H1 (cell line): ENCODE measurements around the gene STK32A. TPM values are rescaled to one million over a fixed set of nuclear protein-coding genes. Genes with fewer than 3 reads are reported as not detected.

ENCODE experiments used
- CTCF ChIA-PET: fragments of 300-600 bp; sonication (Branson Sonifier 250); formaldehyde crosslinking; loops from one replicate; lab custom pipeline; 2021; ENCODE audit not compliant: partially characterized antibody; lab: Charles Lee
- POLR2A ChIA-PET: fragments of 300-600 bp; sonication (Branson Sonifier 250); formaldehyde crosslinking; loops from one replicate; lab custom pipeline; 2021; ENCODE audit warnings: inconsistent platforms; ENCODE audit not compliant: partially characterized antibody; lab: Charles Lee
- DNase-seq, 2 experiments: peaks; one replicate each; pipeline versions ENCODE4 v3.0.0 to v3.0.0-alpha.2; 2010 to 2022; ENCODE audit warnings: low spot score in 2 of 2, low read depth in 1 of 2, mixed read lengths in 1 of 2
- FAIRE-seq: peaks from 2 replicates; lab custom pipeline; 2011; peaks lifted over from hg19 to GRCh38; lab: Jason Lieb, UNC
- H2AFZ ChIP-seq: 2 replicates; pipeline ENCODE4 v1.8.1; 2012; ENCODE audit warnings: low read length, inconsistent platforms
- H2AK5ac ChIP-seq: 2 replicates; pipeline ENCODE4 v1.6.1; 2013; ENCODE audit warnings: low read depth, low read length
- H2BK120ac ChIP-seq: replicated peaks from 2 replicates; pipeline ENCODE3; 2013; ENCODE audit warnings: low read depth, low read length, inconsistent platforms
- H2BK12ac ChIP-seq: 2 replicates; pipeline ENCODE4 v1.6.1; 2013; ENCODE audit warnings: low read depth, low read length
- H2BK15ac ChIP-seq: 2 replicates; pipeline ENCODE4 v1.6.1; 2013; ENCODE audit warnings: low read length
- H2BK20ac ChIP-seq: 2 replicates; pipeline ENCODE4 v1.6.1; 2013; ENCODE audit warnings: low read length
- H2BK5ac ChIP-seq: 2 replicates; pipeline ENCODE4 v1.6.1; 2013; ENCODE audit warnings: low read depth, low read length
- H3K14ac ChIP-seq: 2 replicates; pipeline ENCODE4 v1.6.1; 2013; ENCODE audit warnings: inconsistent platforms; ENCODE audit not compliant: insufficient read length
- H3K18ac ChIP-seq: 2 replicates; pipeline ENCODE4 v1.6.1; 2013; ENCODE audit warnings: low read length; ENCODE audit errors: extremely low read depth
- H3K23ac ChIP-seq: 2 replicates; pipeline ENCODE4 v1.6.1; 2013; ENCODE audit warnings: inconsistent platforms; ENCODE audit not compliant: insufficient read length
- H3K23me2 ChIP-seq: 2 replicates; pipeline ENCODE4 v1.6.1; 2013; ENCODE audit warnings: low read depth, low read length
- H3K27ac ChIP-seq: 2 replicates; pipeline ENCODE4 v1.6.1; 2011; ENCODE audit warnings: low read depth, low read length, inconsistent platforms
- H3K27me3 ChIP-seq, 4 experiments: replicated peaks in 1 of 4; 1 replicate in 1 of 4; 2 replicates in 3 of 4; pipeline versions ENCODE4 v1.6.1 to v1.8.1; 2011 to 2013; ENCODE audit warnings: low read length in 3 of 4, mild to moderate bottlenecking in 3 of 4, inconsistent platforms in 2 of 4, mixed read lengths in 2 of 4, moderate library complexity in 1 of 4; ENCODE audit not compliant: control insufficient read depth in 3 of 4, insufficient read depth in 3 of 4; ENCODE audit errors: extremely low read depth in 1 of 4
- H3K36me3 ChIP-seq, 4 experiments: 2 replicates each; pipeline versions ENCODE4 v1.6.1 to v1.8.1; 2011 to 2013; ENCODE audit warnings: mild to moderate bottlenecking in 4 of 4, low read length in 3 of 4, moderate library complexity in 2 of 4, control low read depth in 1 of 4, inconsistent platforms in 1 of 4; ENCODE audit not compliant: insufficient read depth in 4 of 4, control insufficient read depth in 2 of 4
- H3K4ac ChIP-seq: replicated peaks from 2 replicates; pipeline ENCODE3; 2013; ENCODE audit warnings: low read length, low read depth, mixed read lengths, inconsistent platforms; ENCODE audit not compliant: insufficient read length
- H3K4me1 ChIP-seq, 4 experiments: replicated peaks in 1 of 4; 1 replicate in 1 of 4; 2 replicates in 3 of 4; pipeline versions ENCODE4 v1.6.1 to v1.8.1; 2011 to 2013; ENCODE audit warnings: low read length in 3 of 4, inconsistent platforms in 2 of 4, mixed read lengths in 1 of 4; ENCODE audit not compliant: insufficient read depth in 4 of 4, control insufficient read depth in 3 of 4
- H3K4me2 ChIP-seq, 2 experiments: 2 replicates each; pipeline versions ENCODE4 v1.6.1 to v1.8.1; 2011 to 2013; ENCODE audit warnings: low read depth in 2 of 2, low read length in 2 of 2, control low read depth in 1 of 2, inconsistent platforms in 1 of 2, mild to moderate bottlenecking in 1 of 2; ENCODE audit not compliant: insufficient read depth in 1 of 2
- H3K4me3 ChIP-seq, 4 experiments: fragments of 200-600, 300-600 bp in 1 of 4; sonication (generic), shearing (Covaris generic), sonication (Bioruptor Twin) in 1 of 4; 2 replicates each; pipeline versions ENCODE4 v1.5.1 to v1.8.1; 2011 to 2016; ENCODE audit warnings: low read length in 4 of 4, low read depth in 3 of 4, control low read depth in 2 of 4, inconsistent platforms in 2 of 4, mild to moderate bottlenecking in 2 of 4, mixed read lengths in 1 of 4, moderate library complexity in 1 of 4; ENCODE audit not compliant: insufficient read depth in 2 of 4; ENCODE audit errors: extremely low read depth in 1 of 4
- H3K56ac ChIP-seq: replicated peaks from 2 replicates; pipeline ENCODE3; 2013; ENCODE audit warnings: low read depth, mild to moderate bottlenecking, mixed read lengths, low read length, inconsistent platforms; ENCODE audit not compliant: insufficient read length
- H3K79me1 ChIP-seq: 2 replicates; pipeline ENCODE4 v1.6.1; 2013; ENCODE audit warnings: low read depth, low read length, control low read depth
- H3K79me2 ChIP-seq, 2 experiments: 2 replicates each; pipeline versions ENCODE4 v1.6.1 to v1.8.1; 2012 to 2013; ENCODE audit warnings: low read length in 2 of 2, mild to moderate bottlenecking in 2 of 2, inconsistent platforms in 1 of 2; ENCODE audit not compliant: insufficient read depth in 2 of 2, control insufficient read depth in 1 of 2
- H3K9ac ChIP-seq, 4 experiments: replicated peaks in 1 of 4; 1 replicate in 1 of 4; 2 replicates in 3 of 4; pipeline versions ENCODE4 v1.6.1 to v1.8.1; 2011 to 2013; ENCODE audit warnings: low read depth in 3 of 4, low read length in 3 of 4, control low read depth in 2 of 4, mild to moderate bottlenecking in 2 of 4, moderate library complexity in 2 of 4, inconsistent platforms in 1 of 4; ENCODE audit errors: extremely low read depth in 1 of 4
- H3K9me3 ChIP-seq, 2 experiments: 2 replicates each; pipeline versions ENCODE4 v1.6.1 to v1.8.1; 2012 to 2013; ENCODE audit warnings: mild to moderate bottlenecking in 2 of 2, moderate library complexity in 2 of 2, control low read depth in 1 of 2, inconsistent platforms in 1 of 2, low read depth in 1 of 2, low read length in 1 of 2, mixed read lengths in 1 of 2; ENCODE audit not compliant: insufficient read depth in 2 of 2
- H4K20me1 ChIP-seq, 2 experiments: replicated peaks in 1 of 2; 2 replicates each; pipeline versions ENCODE3 to v1.8.1; 2011 to 2013; ENCODE audit warnings: inconsistent platforms in 2 of 2, low read length in 2 of 2, mild to moderate bottlenecking in 1 of 2; ENCODE audit not compliant: insufficient read depth in 2 of 2, control insufficient read depth in 1 of 2
- H4K5ac ChIP-seq: 2 replicates; pipeline ENCODE4 v1.6.1; 2013; ENCODE audit warnings: low read length, low read depth, mixed read lengths, inconsistent platforms; ENCODE audit not compliant: insufficient read length
- H4K8ac ChIP-seq: 2 replicates; pipeline ENCODE4 v1.8.0; 2013; ENCODE audit warnings: mild to moderate bottlenecking, moderate library complexity, low read length, inconsistent platforms; ENCODE audit not compliant: insufficient read depth; ENCODE audit errors: extremely low read depth
- H4K91ac ChIP-seq: replicated peaks from 2 replicates; pipeline ENCODE3; 2013; ENCODE audit warnings: low read length, mixed read lengths, inconsistent platforms; ENCODE audit not compliant: insufficient read length
- ASH2L ChIP-seq: fragments of 200-600, 300-600 bp; sonication (generic); IDR thresholded peaks from one replicate; pipeline ENCODE4 v1.7.1; 2017; ENCODE audit warnings: low read length
- BRCA1 ChIP-seq: IDR thresholded peaks from 2 replicates; pipeline ENCODE4 v1.6.1; 2012; ENCODE audit warnings: low read depth, low read length, improper control_type of control experiment
- CBX8 ChIP-seq: fragments of 300-800, 300-1000 bp; sonication (generic); IDR thresholded peaks from 2 replicates; pipeline ENCODE4 v1.7.1; 2016; ENCODE audit warnings: low read depth, low read length, borderline replicate concordance
- EGR1 ChIP-seq: IDR thresholded peaks from 2 replicates; pipeline ENCODE4 v1.6.1; 2011; ENCODE audit warnings: low read depth, low read length, borderline replicate concordance
- GABPA ChIP-seq: IDR thresholded peaks from 2 replicates; pipeline ENCODE4 v1.6.1; 2011; ENCODE audit warnings: mild to moderate bottlenecking, low read length, moderate library complexity, borderline replicate concordance; ENCODE audit not compliant: insufficient read depth
- HDAC6 ChIP-seq: IDR thresholded peaks from one replicate; pipeline ENCODE4 v1.7.1; 2012; ENCODE audit warnings: low read depth, mild to moderate bottlenecking, inconsistent platforms, low read length, moderate library complexity
- MAFK ChIP-seq: IDR thresholded peaks from 2 replicates; pipeline ENCODE4 v1.6.1; 2012; ENCODE audit warnings: low read depth, mild to moderate bottlenecking, improper control_type of control experiment, low read length
- RBBP5 ChIP-seq: IDR thresholded peaks from 2 replicates; pipeline ENCODE4 v1.7.1; 2012; ENCODE audit warnings: low read depth, mild to moderate bottlenecking, inconsistent platforms, low read length, moderate library complexity, borderline replicate concordance
- SIX5 ChIP-seq: IDR thresholded peaks from 2 replicates; pipeline ENCODE4 v1.6.1; 2011; ENCODE audit warnings: mild to moderate bottlenecking, low read depth, low read length
- SP2 ChIP-seq: IDR thresholded peaks from 2 replicates; pipeline ENCODE4 v1.6.1; 2012; ENCODE audit warnings: mild to moderate bottlenecking, low read length, inconsistent platforms
- SP4 ChIP-seq: IDR thresholded peaks from 2 replicates; pipeline ENCODE4 v1.6.1; 2012; ENCODE audit warnings: low read length, inconsistent platforms
- TAF7 ChIP-seq: optimal IDR thresholded peaks from 2 replicates; pipeline ENCODE3; 2011; ENCODE audit warnings: low read depth, mild to moderate bottlenecking, inconsistent platforms, low read length, moderate library complexity, borderline replicate concordance
- WGBS, 2 experiments: shearing (Covaris generic) in 1 of 2; methylation state at CpG; one replicate each; pipeline versions ENCODE4 v1.1.6 to v1.1.7; 2013 to 2015; ENCODE audit warnings: low lambda C conversion rate in 2 of 2, mixed read lengths in 2 of 2, inconsistent platforms in 1 of 2, low coverage in 1 of 2, missing lambda C conversion rate in 1 of 2; ENCODE audit not compliant: insufficient replicate concordance in 2 of 2, insufficient coverage in 1 of 2, insufficient read length in 1 of 2; ENCODE audit errors: extremely low coverage in 1 of 2, missing lambda C conversion rate in 1 of 2; 5-methylcytosine and 5-hydroxymethylcytosine counted together
- polyA plus RNA-seq, 7 experiments: library from polyadenylated mRNA; depleted of rRNA in 3 of 7; stranded (reverse) in 5 of 7; unstranded in 2 of 7; fragments of >200 nt in 5 of 7; fragments of 200-250 nt in 2 of 7; gene quantifications; 1 replicate in 5 of 7; 2 replicates in 1 of 7; 4 replicates in 1 of 7; pipeline versions ENCODE4 v1.2.1 to v1.2.3, GENCODE V29; 2011 to 2013; ENCODE audit warnings: missing spikeins in 2 of 7, mixed read lengths in 2 of 7
- total RNA-seq: library from RNA; stranded (reverse); fragmentation: NEBNext Ultra II Directional; extraction: Animal tissue kit (Norgen Biotek cat#: 25700); gene quantifications from 2 replicates; pipeline ENCODE4 v1.2.1, GENCODE V29; 2021

The STK32A gene
- total and polyA plus RNA-seq, 2 of the 8 experiments (the other 6 are each of a cell fraction or from before 2014, with no cell fraction given), result 1.3 to 2.5 TPM

GRCh38 chr5:147223343-147223742, 11.5 kb upstream of the STK32A start:
- Histone ChIP-seq H4K8ac (no peak overlapping the region), H3K18ac (no peak overlapping the region), H3K4me3 (no peak overlapping the region), H3K4me2 (no peak overlapping the region), H2BK5ac (no peak overlapping the region), H3K79me1 (no peaks in the 10 kb centered on the region), H3K56ac (no peak overlapping the region), H3K27me3 (no peaks in the 10 kb centered on the region), H3K27ac (no peak overlapping the region), H3K9me3 (no peaks in the 10 kb centered on the region), H3K23me2 (no peaks in the 10 kb centered on the region), H3K14ac (no peak overlapping the region), H3K4me1 (peaks cover 0 to 2% (median 0%) of the 10 kb centered on the region in 4 experiments; a peak in 4 of 7 replicates), H3K9ac (no peak overlapping the region), H2BK12ac (no peak overlapping the region), H2BK120ac (no peak overlapping the region), H3K36me3 (no peaks in the 10 kb centered on the region), H4K5ac (no peak overlapping the region), H3K4ac (no peak overlapping the region), H2BK15ac (no peak overlapping the region), H2AFZ (no peak overlapping the region), H3K79me2 (no peaks in the 10 kb centered on the region), H4K20me1 (no peaks in the 10 kb centered on the region), H3K23ac (no peak overlapping the region), H2AK5ac (no peak overlapping the region), H4K91ac (no peak overlapping the region), H2BK20ac (no peak overlapping the region)
- 73% methylated on average over 2 of the region's 2 CpGs; no CpG with 5 or more reads in 1 of the 2 experiments for WGBS, 2 experiments
- DNase-seq (no peak), FAIRE-seq (no peak)
- CTCF ChIA-PET, result interaction anchor here (0.6 to 3.8 kb wide), 21 partner anchors 12 to 227 kb away, joined by 3 to 94 read pairs (median 4); partner anchors contain the start of gene STK32A
- TF ChIP-seq SP2 (no peak), HDAC6 (no peak), CBX8 (no peak), TAF7 (no peak), SIX5 (no peak), RBBP5 (no peak), GABPA (no peak), BRCA1 (no peak), MAFK (no peak), SP4 (no peak), ASH2L (no peak), EGR1 (no peak)
- POLR2A ChIA-PET, result no interaction called here
